H7 (cell line): Measurements from ENCODE around the gene DNTT. TPM values are rescaled to one million over a fixed set of nuclear protein-coding genes. Genes with fewer than 3 reads are reported as not detected.

Source experiments
- DNase-seq: peaks from one replicate; pipeline ENCODE4 v3.0.0; 2012
- H3K27me3 ChIP-seq: 2 replicates; pipeline ENCODE4 v1.6.0; 2011; ENCODE audit warnings: mild to moderate bottlenecking, low read length; ENCODE audit not compliant: control insufficient read depth, insufficient read depth
- H3K36me3 ChIP-seq: replicated peaks from 2 replicates; pipeline ENCODE4 v1.5.1; 2011; ENCODE audit warnings: low read length; ENCODE audit not compliant: control insufficient read depth, insufficient read depth
- H3K4me3 ChIP-seq: 2 replicates; pipeline ENCODE4 v1.5.1; 2011; ENCODE audit warnings: low read depth, mild to moderate bottlenecking, control low read depth, low read length, moderate library complexity; ENCODE audit not compliant: insufficient read depth
- total RNA-seq: library from RNA; depleted of rRNA; stranded (reverse); fragments of >200 nt; shearing (Covaris generic); gene quantifications from 2 replicates; pipeline ENCODE4 v1.2.3, GENCODE V29; 2014

The DNTT gene
- total RNA-seq, 1 experiment from 2014 or later, result not detected

DNA sequence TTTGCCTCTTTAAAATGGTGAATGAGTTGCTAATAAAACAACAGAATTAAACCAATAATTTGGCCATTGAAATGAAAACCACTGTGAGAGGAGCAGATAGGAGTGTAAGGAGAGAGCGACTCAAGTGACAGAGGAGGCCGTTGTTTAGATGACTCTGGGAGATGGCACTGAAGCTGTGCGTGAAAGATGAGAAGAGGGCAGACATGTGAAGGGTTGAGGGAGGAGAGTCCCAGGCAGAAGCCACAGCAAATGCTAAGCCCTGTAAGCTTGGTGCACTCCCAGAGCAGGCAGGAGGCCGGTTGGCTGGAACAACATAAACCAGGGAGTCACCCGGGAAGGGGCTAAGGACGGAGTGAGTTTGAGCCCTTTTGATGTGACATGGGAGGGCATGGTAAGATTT lies 55.4 kb downstream of the DNTT start:
- DNase-seq, result no peak
- H3K4me3 ChIP-seq, result no peak overlapping the region

DNA sequence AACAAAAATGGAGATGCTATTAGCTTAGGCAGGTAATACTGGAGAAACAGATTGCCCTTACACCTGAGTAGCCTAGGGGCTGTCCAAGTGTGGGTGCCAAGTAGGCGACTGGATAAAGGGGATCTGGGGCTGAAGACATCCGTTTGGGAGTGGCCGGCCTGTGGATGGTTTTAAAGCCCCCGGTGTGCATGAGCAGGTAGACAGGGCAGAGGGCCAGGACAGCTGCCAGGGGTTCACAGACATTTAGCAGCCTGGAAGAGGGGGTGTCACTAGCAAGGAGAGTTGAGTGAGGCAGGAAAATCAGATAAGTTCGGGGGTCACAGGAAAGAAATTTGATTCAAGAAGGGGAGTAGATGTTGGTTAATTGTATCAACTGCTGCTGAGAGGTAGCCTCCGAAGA lies 56.1 kb downstream of the DNTT start:
- no peak for DNase-seq
- H3K4me3 ChIP-seq, result no peak overlapping the region
- no peaks in the 10 kb centered on the region; the same call in 1 of the 2 replicates for H3K27me3 ChIP-seq
- H3K36me3 ChIP-seq, result no peaks in the 10 kb centered on the region

More for the DNA sequence above, 55.4 kb downstream of the DNTT start:
- no peaks in the 10 kb centered on the region; the same call in 1 of the 2 replicates for H3K27me3 ChIP-seq
- no peaks in the 10 kb centered on the region for H3K36me3 ChIP-seq

DNA sequence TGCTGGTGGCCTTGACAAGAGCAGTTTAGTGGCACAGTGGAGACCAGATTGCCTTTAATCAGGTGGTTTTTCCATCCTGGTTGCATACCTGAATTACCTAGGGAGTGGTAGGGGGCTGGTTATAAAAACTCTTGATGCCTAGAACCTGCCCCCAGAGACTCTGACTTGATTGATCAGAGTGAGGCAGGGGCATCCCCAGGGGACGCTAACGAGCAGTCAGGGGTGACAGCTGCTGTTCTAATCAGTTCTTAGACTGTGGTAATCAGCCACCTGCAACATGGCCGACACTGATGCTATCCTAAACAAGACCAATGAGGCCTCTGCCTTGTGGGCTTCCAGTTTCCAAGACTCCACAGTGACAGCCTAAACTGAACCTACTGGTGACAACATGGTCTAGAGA lies 56.5 kb downstream of the DNTT start:
- no peaks in the 10 kb centered on the region for H3K36me3 ChIP-seq
- DNase-seq, result no peak
- no peaks in the 10 kb centered on the region; the same call in 1 of the 2 replicates for H3K27me3 ChIP-seq
- H3K4me3 ChIP-seq, result no peak overlapping the region

DNA sequence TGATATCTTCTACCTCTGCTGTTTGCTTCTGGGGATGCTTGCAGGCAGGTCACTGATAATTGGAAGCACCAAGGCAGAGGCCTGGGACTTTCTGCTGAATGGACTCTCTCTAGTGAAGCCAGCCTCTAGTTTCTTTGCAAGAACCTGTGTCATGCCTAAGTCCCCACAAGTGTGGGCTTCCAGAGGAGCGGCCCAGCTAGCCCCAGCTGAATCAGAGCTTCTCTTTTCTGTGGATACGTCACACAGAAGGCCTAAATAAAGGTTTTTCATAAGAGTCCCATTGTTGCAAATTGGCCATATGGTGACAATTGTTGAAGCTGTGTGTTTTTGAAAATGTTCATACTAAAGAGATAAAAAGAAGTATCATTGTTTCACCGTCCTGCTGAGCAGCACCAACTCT lies 61.3 kb downstream of the DNTT start:
- Histone ChIP-seq H3K27me3 (no peaks in the 10 kb centered on the region), H3K36me3 (no peaks in the 10 kb centered on the region), H3K4me3 (no peak overlapping the region)
- no peak for DNase-seq

DNA sequence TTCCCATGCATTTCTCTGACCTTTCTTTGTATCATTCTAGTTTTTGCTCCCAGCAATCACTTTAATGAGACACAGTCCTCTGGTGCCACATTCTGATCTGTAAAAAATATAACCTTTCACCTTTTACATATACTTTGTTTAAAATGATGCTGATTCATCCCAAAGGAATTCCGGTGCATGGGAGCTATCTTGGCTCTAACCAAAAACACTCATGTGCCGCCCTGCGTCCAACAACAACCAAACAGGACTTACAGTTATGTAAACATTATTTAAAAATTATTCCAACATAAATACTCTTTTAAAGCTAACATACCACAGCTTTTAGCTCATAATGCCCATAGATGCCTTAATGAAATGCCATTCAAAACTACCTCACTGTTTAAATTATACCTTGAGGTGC lies 62.3 kb downstream of the DNTT start:
- no peak for DNase-seq
- H3K36me3 ChIP-seq, result no peaks in the 10 kb centered on the region
- H3K4me3 ChIP-seq, result no peak overlapping the region
- H3K27me3 ChIP-seq, result no peaks in the 10 kb centered on the region

DNA sequence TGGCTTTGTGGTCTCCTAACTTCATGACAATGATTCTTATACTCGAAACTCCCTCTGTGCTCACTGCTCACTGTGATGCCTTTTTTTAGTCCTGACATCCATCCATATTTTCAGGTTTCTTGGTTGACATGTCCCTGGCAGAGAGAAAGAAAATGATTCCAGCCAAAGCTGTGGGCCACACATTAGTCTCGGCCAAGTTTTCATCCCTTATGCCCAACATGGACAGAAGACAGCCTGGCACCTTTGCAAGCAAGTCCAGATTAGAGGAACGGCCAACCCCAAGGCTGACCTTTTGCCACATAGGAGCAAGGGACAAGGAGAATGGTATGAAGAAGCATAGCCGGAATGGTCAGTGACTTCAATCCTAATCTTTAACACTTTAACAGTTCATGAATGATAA lies 63.2 kb downstream of the DNTT start:
- H3K4me3 ChIP-seq, result no peak overlapping the region
- no peaks in the 10 kb centered on the region for H3K36me3 ChIP-seq
- DNase-seq, result no peak
- no peaks in the 10 kb centered on the region for H3K27me3 ChIP-seq

DNA sequence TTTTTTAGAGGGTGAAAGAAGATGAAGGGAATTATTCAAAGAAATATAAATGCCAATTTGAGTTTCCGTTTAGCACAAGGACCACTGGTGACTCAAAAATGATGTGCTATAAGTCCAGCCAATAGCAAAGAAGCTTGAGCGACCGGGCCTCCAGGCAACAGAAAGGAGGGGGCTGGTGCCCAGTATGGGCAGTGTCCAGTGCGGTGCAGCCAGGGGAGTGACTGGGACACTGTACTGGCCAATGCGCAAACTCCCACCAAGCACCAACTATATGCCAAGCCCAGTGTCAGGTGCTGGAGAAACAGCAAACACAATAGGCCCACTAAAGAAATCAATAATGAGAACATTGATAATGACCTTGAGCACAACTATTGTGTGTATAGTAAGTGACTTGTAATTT lies 64.7 kb downstream of the DNTT start:
- Histone ChIP-seq H3K27me3 (no peaks in the 10 kb centered on the region), H3K36me3 (no peaks in the 10 kb centered on the region), H3K4me3 (no peak overlapping the region)
- DNase-seq, result no peak

DNA sequence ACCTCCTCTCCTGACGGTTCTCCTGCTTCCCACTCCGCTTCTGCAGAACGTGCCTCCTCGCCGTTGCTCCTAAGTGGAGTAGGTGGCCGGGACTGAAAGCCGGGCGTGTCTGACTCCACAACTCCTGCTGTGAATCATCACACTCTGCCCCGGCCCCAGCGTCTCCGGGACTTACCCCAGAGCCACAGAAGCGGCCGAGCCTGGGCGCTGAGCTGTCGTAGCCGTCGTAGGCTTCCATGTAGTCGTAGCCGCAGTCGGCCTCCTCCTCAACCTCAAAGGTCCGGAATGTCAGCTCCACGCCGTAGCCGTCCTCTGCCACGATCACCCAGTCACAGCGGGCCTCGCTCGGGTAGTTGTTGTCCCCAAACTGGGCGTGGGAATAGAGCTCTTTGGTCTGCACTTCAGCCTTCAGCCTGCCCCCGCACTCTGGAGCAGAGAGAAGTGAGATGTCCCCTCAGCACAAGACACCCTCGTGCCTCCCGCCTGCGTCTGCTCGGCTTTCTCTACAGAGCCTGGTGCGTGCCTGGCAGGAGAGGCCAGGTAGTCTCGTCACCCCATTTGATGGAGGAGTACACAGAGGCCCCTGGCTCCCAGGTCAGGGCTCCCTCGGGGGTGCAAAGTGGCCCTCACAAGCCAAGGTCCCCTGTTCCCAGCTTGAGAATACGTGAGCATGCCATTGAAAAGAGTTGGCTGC lies 65.8 kb downstream of the DNTT start:
- Histone ChIP-seq H3K36me3 (no peaks in the 10 kb centered on the region), H3K4me3 (no peak overlapping the region), H3K27me3 (peaks cover 6% of the 10 kb centered on the region)
- DNase-seq, result no peak

DNA sequence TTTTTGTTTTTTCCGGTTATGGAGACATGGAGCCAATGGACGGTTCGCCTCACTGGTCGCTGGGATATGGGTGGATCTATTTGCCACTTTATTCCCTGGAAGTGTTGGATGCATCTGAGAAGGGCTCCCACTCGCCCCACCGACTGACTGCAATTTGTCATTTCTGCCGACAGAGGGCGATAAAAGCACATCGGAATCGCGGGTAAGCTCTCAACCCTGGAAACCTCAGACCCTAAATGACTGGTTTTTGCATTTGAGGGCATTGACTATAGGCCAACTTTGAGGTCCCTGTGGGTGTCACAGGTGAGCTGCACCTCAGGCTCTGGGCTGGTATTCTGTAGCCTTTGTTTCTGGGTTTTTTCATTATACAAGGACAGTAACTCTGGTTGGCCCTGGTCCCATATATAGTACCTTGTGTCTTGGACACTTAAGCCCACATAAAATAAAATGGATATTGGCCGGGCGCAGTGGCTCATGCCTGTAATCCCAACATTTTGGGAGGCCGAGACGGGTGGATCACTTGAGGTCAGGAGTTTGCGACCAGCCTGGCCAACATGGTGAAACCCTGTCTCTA lies 66.4 kb downstream of the DNTT start:
- Histone ChIP-seq H3K36me3 (no peaks in the 10 kb centered on the region), H3K27me3 (peaks cover 7% of the 10 kb centered on the region), H3K4me3 (no peak overlapping the region)
- DNase-seq, result peak; percentile 92

DNA sequence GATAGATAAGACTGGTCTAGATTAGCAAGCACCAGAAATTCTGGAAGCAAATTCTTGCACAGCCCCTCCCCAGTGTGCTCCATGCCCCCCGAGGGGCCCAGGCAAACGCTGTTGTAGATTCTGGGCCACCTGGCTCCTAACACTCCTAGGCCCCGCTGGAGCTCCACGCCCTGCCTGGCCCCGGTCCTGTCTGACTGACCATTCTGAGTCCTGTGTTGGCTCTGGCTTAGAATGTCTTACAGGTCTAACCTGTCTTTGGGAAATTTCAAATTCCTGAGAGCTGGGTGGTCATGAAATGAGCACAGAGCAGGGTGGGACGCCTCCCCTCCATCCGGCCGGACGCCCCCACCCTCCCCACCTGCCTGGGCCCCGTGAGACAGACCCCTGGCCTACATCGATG lies 67.1 kb downstream of the DNTT start:
- Histone ChIP-seq H3K27me3 (peaks cover 7% of the 10 kb centered on the region), H3K4me3 (no peak overlapping the region), H3K36me3 (no peaks in the 10 kb centered on the region)
- DNase-seq, result peak; percentile 53

DNA sequence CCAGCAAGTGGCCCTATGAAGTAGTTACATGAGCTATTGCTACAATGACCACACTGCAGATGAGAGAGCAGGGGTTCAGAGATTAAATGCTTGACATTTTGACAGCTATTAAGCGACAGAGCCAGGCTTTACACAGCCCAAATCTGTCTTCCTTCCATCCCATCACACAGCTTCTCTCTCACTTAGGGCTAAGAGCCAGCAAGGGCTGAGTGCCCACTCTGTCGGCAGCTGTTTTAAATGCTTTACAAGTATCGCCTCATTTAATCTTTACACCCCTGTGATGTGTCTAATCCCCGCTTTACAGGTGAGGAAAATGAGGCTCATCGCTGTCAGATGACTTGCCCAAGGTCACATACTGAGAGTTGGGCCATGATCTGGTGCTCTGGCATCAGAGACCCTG lies 69.8 kb downstream of the DNTT start:
- Histone ChIP-seq H3K36me3 (no peaks in the 10 kb centered on the region), H3K4me3 (no peak overlapping the region), H3K27me3 (peaks cover 7% of the 10 kb centered on the region)
- no peak for DNase-seq

DNA sequence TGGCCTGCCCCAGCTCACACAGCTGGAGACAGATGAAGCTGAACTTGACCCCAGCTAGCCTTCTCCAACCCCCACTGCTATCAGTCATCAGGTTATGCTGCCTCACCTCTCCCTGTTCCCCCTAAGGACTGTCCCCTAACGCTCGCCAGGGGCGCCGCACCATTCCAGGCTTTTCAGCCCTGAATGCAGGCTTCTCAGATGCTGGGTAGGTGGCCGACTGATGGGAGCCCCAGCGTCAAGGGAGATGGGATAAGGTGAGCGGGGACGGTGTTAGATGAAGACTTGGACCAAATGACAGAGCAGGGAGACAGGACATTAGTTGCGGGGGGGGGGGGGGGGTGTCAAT lies 70.4 kb downstream of the DNTT start:
- H3K27me3 ChIP-seq, result peaks cover 7% of the 10 kb centered on the region
- peak overlapping the region; percentile 52; the same call in 1 of the 2 replicates for H3K4me3 ChIP-seq
- no peak for DNase-seq
- no peaks in the 10 kb centered on the region for H3K36me3 ChIP-seq

DNA sequence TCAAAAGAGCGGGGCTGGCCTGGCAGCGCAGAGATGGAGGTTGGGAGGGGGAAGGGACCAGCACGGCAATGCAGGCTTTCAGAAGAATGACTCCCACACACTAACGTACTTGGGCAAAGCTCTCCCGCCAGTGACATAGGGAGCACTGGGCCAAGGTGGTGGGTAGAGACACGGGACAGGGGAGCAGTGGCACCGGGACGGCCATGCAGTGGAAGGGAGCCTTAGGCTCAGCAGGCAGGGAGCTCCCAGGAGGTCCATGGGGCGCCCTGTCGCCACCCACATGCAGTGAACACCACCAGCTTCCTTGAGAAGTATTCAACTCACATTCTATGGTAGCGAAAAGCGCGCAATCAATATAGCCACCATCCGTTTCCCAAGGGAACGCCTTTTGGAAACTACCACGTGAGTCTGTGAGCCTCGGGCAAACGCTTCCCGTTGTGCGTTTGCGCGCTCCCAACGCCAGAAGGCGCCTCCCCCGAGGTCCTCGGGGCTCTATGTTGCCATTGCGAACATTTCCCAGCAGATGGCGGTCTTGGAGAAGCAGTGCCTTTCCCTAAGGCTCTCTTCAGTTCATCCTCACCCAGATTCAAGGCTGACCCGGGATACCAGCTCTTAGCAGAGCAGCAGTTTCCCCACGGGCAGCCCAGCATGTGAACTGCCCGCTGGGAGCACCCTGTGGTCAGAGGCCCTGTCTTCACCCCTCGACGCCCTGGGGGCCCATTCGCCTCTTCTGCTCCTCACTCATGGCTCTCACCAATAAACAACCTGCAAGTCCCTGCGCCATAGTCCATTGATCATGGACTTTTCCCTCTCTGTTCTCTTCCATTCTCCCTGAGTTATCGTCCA lies 71.0 kb downstream of the DNTT start:
- no peaks in the 10 kb centered on the region for H3K36me3 ChIP-seq
- H3K4me3 ChIP-seq, result peak overlapping the region; percentile 52
- H3K27me3 ChIP-seq, result peaks cover 7% of the 10 kb centered on the region
- peak; percentile 97 for DNase-seq

DNA sequence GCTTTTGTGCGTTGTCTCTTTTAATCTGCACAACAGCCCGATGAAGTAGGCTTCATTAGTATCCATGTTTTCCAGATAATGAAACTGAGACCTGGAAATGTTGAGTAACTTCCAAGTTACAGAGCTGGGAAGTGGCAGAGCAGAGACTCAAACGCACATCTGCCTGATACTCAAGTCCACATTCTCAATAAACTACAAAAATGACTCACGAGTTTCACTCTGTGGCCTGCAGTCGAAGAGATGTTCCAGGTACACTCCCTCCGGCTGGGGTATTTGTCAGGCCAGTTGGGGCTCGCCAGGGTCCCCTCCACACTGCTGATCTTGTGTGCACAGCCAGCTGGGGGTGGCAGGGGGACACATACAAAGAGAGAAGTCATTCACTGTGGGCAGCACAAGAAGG lies 72.2 kb downstream of the DNTT start:
- H3K4me3 ChIP-seq, result no peak overlapping the region
- H3K36me3 ChIP-seq, result no peaks in the 10 kb centered on the region
- DNase-seq, result no peak
- H3K27me3 ChIP-seq, result peaks cover 7% of the 10 kb centered on the region

DNA sequence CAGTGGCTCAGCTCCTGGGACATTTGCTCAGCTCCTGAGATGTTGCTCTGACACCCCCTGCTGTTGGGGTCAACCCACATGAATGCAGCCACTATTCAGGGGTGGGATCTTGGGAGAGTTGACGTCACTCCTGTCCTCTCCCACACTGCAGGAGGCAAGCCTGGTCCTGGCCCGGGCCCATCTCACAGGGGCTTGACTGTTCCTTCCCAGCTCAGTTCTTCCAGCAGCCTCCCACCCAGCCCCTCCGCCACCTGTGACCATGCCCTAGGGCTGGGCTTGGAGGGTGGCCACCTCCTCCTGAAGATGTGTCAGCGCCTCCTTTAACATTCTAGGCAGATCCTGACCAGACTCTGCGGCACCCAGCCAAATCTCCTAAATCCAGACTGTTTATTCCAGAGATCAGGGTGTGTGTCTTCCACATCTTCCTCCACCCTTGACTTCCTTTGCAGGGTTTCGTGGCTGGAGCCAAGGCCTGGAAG lies 73.6 kb downstream of the DNTT start:
- Histone ChIP-seq H3K27me3 (peaks cover 7% of the 10 kb centered on the region), H3K4me3 (no peak overlapping the region), H3K36me3 (no peaks in the 10 kb centered on the region)
- DNase-seq, result peak; percentile 46
